GM13976 (cell line): ENCODE measurements around the gene TMEM156.
A peak's percentile ranks its signal among the peaks of the same experiment; 100 is the strongest.

Experiments
- DNase-seq: peaks from one replicate; pipeline ENCODE4 v3.0.0; 2012; ENCODE audit warnings: low spot score
- in situ Hi-C: fragments of 300-500 bp; cut with MboI; formaldehyde crosslinking; loops from one replicate; pipeline ENCODE4 v1.12.0; 2022; ENCODE audit warnings: low sequenced_read_pairs, mixed read lengths, inconsistent platforms; ENCODE audit not compliant: unreplicated experiment
- TF ChIP-seq, protein P1 (sequence below): IDR thresholded peaks from 2 replicates; pipeline ENCODE4 v1.5.1; 2012; ENCODE audit warnings: borderline replicate concordance, mild to moderate bottlenecking; ENCODE audit not compliant: insufficient read depth; ENCODE audit errors: extremely low read depth, missing control alignments, control extremely low read depth

Gene TMEM156

DNA sequence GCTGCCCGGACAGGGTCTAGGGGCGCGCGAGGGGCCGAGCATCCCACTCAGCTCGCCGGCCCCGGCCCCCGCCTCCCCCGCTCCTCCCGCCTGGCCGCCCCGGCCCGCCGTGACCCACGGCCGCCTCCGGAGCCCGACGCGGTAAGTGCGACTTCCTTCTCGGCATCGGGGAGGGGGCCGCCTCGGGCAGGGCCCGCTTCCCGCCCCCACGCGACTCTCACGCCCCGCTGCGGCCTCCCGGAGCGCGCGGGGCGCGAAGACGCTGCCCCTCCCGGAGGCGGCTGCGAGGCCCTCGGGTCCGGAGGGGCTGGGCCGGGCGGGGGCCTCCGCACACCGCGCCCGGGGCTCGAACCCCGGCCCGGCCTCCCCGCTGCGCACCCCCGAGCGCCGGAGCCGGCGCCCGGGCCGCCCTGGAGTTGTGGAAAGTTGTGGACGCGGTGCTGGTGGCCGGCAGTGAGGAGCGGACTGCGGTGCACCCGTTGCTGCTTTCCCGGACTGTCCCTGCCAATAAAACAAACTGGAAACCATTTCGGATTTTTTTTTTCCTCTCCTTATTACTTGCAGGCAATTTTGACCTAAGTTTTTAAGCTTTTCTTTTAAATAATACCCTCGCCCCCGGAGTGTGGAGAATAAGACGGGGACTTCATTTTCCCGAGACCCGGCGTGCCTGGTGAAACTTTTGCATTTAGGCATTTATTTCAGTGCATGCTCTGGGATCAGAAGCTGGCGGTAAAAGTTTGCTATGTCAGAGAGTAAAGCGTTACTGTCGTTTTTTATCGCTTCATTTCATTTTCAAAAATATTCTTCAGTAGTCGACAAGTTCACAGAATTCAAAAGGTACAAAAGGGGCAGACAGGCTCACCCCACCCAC, 13.0 kb upstream of the TMEM156 start:
- peak; percentile 60 for DNase-seq
- TF ChIP-seq, protein P1, sequence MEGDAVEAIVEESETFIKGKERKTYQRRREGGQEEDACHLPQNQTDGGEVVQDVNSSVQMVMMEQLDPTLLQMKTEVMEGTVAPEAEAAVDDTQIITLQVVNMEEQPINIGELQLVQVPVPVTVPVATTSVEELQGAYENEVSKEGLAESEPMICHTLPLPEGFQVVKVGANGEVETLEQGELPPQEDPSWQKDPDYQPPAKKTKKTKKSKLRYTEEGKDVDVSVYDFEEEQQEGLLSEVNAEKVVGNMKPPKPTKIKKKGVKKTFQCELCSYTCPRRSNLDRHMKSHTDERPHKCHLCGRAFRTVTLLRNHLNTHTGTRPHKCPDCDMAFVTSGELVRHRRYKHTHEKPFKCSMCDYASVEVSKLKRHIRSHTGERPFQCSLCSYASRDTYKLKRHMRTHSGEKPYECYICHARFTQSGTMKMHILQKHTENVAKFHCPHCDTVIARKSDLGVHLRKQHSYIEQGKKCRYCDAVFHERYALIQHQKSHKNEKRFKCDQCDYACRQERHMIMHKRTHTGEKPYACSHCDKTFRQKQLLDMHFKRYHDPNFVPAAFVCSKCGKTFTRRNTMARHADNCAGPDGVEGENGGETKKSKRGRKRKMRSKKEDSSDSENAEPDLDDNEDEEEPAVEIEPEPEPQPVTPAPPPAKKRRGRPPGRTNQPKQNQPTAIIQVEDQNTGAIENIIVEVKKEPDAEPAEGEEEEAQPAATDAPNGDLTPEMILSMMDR, result peak; percentile 17
- in situ Hi-C loops, result no loop called here

DNA sequence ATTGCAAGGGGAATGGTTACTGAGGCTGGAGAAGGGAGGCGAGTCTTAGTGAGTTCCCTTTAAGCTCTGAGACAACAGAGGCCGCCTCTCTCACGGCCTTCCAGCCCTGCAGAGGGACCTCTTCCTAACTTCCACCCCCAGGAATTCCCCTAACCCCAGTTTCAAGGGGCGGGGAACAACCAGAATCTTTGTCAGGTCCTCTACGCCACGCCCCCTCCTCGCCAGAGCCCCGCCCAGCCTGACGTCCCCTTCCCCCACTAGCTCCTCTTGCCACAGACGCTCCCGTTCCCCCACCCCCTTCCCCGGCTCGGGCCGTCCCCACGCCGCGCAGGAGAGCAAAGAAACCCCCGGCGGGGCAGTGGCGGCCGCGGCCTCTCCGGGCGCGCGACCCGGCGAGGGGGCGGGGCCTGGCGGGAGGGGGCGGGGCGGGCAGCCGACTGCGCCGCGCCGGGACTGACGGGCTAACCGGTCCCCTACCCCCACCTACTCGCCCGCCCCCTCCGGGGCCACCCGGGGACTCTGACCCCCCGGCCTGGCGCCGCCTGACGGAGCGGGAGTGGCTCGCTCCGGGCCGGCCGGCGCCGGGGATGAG, 12.3 kb upstream of the TMEM156 start:
- in situ Hi-C loops, result no loop called here
- TF ChIP-seq, protein P1, result no peak
- DNase-seq, result peak; percentile 90

DNA sequence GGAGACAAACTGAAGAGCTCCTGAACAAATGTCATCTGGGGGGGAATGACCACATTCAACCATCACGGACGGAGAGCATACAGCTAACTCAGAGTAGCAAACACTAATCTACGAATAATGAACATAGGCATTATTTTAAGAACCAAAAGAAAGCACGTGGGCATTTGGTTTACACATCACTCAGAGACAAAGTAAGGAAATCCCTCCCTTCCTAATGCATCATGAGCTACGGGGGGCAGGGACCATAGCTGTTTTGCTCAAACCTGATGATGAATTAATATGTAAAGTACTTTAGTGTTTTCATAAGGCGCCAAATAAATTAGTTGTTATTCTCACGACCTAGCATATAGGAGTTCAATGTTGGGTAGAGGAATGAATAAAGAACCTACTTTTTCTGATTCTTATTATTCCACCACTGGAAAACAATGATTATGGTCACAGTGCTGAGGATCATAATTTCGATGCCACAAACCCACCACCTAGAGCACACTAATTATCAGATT, 11.7 kb upstream of the TMEM156 start:
- in situ Hi-C loops, result no loop called here
- TF ChIP-seq, protein P1, result no peak
- DNase-seq, result peak; percentile 39

DNA sequence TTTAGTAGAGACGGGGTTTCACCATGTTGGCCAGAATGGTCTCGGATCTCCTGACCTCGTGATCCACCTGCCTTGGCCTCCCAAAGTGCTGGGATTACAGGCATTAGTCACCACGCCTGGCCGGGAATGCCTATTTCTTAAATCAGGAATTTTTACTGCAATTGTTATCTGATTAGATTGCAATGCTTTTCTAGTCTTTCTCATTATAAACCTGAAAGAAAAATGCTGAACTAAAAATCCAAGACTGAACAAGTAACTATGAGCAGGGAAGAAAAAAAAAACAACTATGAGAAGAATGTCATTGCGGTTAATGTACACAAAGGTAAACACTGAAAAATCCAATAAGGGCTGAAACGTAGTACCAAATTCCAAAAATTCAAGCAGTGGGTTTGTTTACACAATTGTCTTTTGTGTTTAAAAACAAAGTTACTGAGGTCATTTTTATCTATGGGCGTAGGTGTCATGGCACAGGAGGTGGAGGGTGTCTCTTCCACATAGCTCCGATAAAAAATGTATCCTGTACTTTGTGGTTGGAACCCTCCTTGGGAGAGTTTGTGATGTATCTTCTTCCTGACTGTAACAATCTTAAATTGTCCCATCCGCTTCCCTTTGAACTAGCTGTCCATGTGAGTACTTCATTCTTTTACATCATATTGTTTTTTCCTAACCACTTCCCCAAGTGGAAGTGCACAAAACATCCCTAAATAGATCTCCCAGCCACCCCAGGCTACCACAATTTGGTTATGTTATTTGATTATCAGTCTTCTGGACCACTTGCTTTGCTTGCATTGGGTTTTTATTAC, 11.1 kb upstream of the TMEM156 start:
- TF ChIP-seq, protein P1, result no peak
- DNase-seq, result no peak
- in situ Hi-C loops, result no loop called here

DNA sequence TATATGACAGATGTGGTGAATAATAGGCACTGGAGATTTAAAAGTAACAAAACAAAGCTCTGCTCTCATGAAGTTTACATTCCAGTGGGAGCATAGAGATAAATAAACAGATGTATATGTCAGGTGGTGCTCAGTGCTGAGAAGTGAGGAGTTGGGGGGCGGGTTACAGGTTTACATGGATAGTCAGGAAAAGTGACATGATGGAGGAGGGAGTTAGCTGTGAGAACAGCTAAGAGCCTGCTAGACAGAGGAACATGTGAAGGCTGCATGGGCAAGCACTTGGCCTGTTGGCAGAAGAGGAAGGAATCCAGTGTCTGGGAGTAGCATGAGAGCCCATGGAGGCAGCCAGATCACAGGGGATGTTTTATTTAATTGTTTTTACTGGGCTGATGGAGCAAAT, 10.2 kb upstream of the TMEM156 start:
- no peak for DNase-seq
- in situ Hi-C loops, result no loop called here
- TF ChIP-seq, protein P1, result no peak

DNA sequence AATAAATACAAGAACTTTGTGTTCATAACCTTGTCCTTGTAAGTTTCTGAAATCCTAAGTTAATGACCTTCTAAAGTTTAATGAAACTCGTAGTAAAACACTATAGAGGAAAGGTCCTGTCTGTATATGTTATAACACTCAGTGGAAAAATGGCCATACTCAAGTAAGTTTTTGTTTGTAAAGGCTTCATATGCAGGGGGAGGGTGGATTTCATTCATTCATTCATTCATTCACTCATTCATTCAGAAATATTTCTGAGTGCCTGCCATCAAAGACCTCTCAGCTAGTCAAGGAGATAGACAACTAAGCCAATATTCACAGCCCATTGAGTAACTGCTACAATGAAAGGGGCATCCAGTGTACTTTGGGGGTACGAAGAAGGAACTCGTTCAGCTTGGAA, 6.9 kb upstream of the TMEM156 start:
- DNase-seq, result no peak
- in situ Hi-C loops, result no loop called here
- TF ChIP-seq, protein P1, result no peak
